Osteoblast (primary cell): ENCODE results near the gene HSPB7. TPM values are rescaled to one million over a fixed set of nuclear protein-coding genes. Genes with fewer than 3 reads are reported as not detected.
"Not testable (repeated sequence)": the region's sequence is repeated elsewhere in the genome, so short reads cannot be mapped to it uniquely, and the experiment has no call there.

ENCODE experiments used
- DNase-seq: peaks from one replicate; pipeline ENCODE4 v3.0.0; 2011; ENCODE audit warnings: low spot score, mixed read lengths; ENCODE audit not compliant: insufficient read length; ENCODE audit errors: missing footprints
- H2AFZ ChIP-seq: 2 replicates; pipeline ENCODE4 v1.6.0; 2011; ENCODE audit warnings: mild to moderate bottlenecking, low read length
- H3K27ac ChIP-seq: 2 replicates; pipeline ENCODE4 v1.5.1; 2011; ENCODE audit warnings: mild to moderate bottlenecking, low read depth, low read length, moderate library complexity
- H3K27me3 ChIP-seq: 2 replicates; pipeline ENCODE4 v1.6.0; 2012; ENCODE audit warnings: mild to moderate bottlenecking, control low read depth, inconsistent platforms, low read length, moderate library complexity; ENCODE audit not compliant: insufficient read depth
- H3K36me3 ChIP-seq: 2 replicates; pipeline ENCODE4 v1.5.1; 2011; ENCODE audit warnings: mild to moderate bottlenecking, low read length, control low read depth, moderate library complexity; ENCODE audit not compliant: insufficient read depth
- H3K4me1 ChIP-seq: 2 replicates; pipeline ENCODE4 v1.5.1; 2011; ENCODE audit warnings: mild to moderate bottlenecking, low read length, control low read depth, moderate library complexity; ENCODE audit not compliant: insufficient read depth
- H3K4me2 ChIP-seq: 2 replicates; pipeline ENCODE4 v1.6.0; 2011; ENCODE audit warnings: mild to moderate bottlenecking, low read length; ENCODE audit not compliant: insufficient read depth
- H3K4me3 ChIP-seq: fragments of 200-600 bp; sonication (generic); 3 replicates; pipeline ENCODE4 v1.5.1; 2012; ENCODE audit warnings: mild to moderate bottlenecking, low read length, inconsistent platforms; ENCODE audit not compliant: insufficient read depth
- H3K79me2 ChIP-seq: 2 replicates; pipeline ENCODE4 v1.6.0; 2012; ENCODE audit warnings: mild to moderate bottlenecking, low read length, control low read depth, inconsistent platforms; ENCODE audit not compliant: insufficient read depth
- H3K9me3 ChIP-seq: 2 replicates; pipeline ENCODE4 v1.5.1; 2011; ENCODE audit warnings: low read depth, low read length, control low read depth
- H4K20me1 ChIP-seq: 2 replicates; pipeline ENCODE4 v1.6.0; 2012; ENCODE audit warnings: mild to moderate bottlenecking, low read length, control low read depth; ENCODE audit not compliant: insufficient read depth
- CTCF ChIP-seq: IDR thresholded peaks from 2 replicates; pipeline ENCODE4 v1.5.1; 2011; ENCODE audit warnings: mild to moderate bottlenecking, low read depth, low read length, moderate library complexity; ENCODE audit errors: extremely low read depth
- total RNA-seq: library from RNA; depleted of rRNA; stranded (reverse); fragments of >200 nt; gene quantifications from 2 replicates; pipeline ENCODE4 v1.2.3, GENCODE V29; 2012

Gene HSPB7
- total RNA-seq, 1 donor: 6.9 TPM

- no peak for TF ChIP-seq CTCF
- H3K4me1 ChIP-seq: no peaks in the 10 kb centered on the region
- no peaks in the 10 kb centered on the region for H3K36me3 ChIP-seq
- H3K27ac ChIP-seq: no peak overlapping the region
- H4K20me1 ChIP-seq: no peaks in the 10 kb centered on the region
- H3K79me2 ChIP-seq: no peaks in the 10 kb centered on the region
- no peak overlapping the region for H3K4me3 ChIP-seq
- peak; percentile 25 for DNase-seq
- H3K9me3 ChIP-seq: no peaks in the 10 kb centered on the region
- H3K27me3 ChIP-seq: no peaks in the 10 kb centered on the region
- no peak overlapping the region for H3K4me2 ChIP-seq
- no peak overlapping the region for H2AFZ ChIP-seq
Observed at GRCh38 chr1:16029288-16029687, 11.4 kb upstream of the HSPB7 start.

- not testable (repeated sequence) for H3K27ac ChIP-seq, H3K4me1 ChIP-seq, H3K27me3 ChIP-seq, H3K36me3 ChIP-seq, H3K79me2 ChIP-seq, H3K9me3 ChIP-seq, H3K4me2 ChIP-seq, H4K20me1 ChIP-seq, H2AFZ ChIP-seq, DNase-seq, H3K4me3 ChIP-seq
Observed at GRCh38 chr1:16029003-16029268, 11.1 kb upstream of the HSPB7 start.

DNA sequence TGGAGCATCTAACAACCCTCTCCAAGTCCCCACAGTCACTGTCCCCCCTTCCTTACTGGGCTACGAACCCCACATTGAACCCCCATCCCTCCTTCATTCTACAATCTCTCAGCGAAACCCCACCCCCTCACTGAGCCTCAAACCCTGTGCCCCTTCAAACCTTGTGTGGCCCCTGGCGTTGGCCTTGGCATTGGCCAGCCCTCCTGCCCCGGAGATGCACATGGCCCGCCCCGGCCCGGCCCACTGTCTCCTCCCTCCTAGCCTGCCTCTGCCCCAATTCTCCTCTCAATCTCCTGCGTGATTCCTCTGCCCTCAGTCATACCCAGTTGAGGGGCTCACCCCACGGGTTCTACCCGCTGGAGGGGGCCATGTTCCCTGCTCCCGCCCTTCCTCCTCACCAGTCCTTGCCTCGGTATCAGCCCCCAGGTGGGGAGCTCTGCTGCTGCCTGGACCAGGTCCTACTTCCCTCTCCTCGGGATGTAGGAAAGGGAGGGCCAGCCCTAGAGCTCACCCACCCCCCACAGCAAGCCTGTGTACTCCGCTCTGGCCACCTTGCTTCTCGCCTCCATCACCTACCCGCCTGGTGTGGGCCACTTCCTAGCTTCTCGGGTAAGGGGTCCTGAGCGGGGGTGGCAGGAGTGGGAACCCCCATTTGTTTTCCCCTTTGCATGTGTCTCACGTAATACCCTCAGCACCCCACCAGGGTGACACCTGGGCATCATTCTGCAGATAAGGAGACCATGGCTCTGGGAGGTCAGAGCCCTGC lies 10.6 kb upstream of the HSPB7 start:
- H4K20me1 ChIP-seq: no peaks in the 10 kb centered on the region
- H3K9me3 ChIP-seq: no peaks in the 10 kb centered on the region
- no peak overlapping the region for H3K4me3 ChIP-seq
- H3K4me2 ChIP-seq: no peak overlapping the region
- no peak overlapping the region for H3K27ac ChIP-seq
- H3K79me2 ChIP-seq: no peaks in the 10 kb centered on the region
- no peak for TF ChIP-seq CTCF
- DNase-seq: peak; percentile 82
- H2AFZ ChIP-seq: no peak overlapping the region
- no peaks in the 10 kb centered on the region for H3K4me1 ChIP-seq
- no peaks in the 10 kb centered on the region for H3K36me3 ChIP-seq
- no peaks in the 10 kb centered on the region for H3K27me3 ChIP-seq

DNA sequence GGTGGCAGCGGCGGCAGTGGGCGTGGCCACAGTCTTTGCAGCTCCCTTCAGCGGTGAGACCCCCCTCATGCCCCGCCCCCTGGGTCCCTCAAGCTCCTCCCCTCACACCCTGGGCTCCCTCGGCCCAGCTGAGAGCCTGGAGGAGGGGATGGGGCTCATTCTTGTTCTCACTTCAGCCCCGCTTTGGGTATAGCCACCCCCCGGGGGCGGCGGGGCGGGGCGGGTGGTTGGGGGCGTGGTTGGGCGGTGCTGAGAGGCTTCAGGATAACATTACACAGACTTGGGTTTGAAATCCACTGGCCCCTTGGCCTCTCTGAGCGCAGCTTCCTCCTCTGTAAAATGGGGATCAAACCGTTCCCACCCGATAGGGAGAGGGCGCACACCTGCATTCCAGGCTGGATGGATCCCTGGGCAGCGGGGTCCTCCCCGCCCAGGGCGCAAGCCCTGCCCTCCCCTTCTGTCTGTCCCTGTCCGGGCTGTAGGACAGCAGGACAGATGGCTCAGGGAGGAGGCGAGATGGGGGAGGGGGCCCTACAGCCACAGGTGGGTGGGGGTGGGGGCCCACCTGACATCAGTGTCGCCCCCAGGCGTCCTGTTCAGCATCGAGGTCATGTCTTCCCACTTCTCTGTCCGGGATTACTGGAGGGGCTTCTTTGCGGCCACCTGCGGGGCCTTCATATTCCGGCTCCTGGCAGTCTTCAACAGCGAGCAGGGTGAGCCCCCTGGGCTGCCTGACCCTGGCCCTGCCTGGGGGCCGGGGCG lies 9.1 kb upstream of the HSPB7 start:
- no peaks in the 10 kb centered on the region for H3K27me3 ChIP-seq
- no peaks in the 10 kb centered on the region for H3K36me3 ChIP-seq
- peak overlapping the region; percentile 64 for H3K4me2 ChIP-seq
- no peaks in the 10 kb centered on the region for H3K9me3 ChIP-seq
- no peak overlapping the region for H2AFZ ChIP-seq
- no peaks in the 10 kb centered on the region for H3K4me1 ChIP-seq
- no peaks in the 10 kb centered on the region for H4K20me1 ChIP-seq
- H3K27ac ChIP-seq: no peak overlapping the region
- no peak for TF ChIP-seq CTCF
- no peaks in the 10 kb centered on the region for H3K79me2 ChIP-seq
- peak; percentile 90 for DNase-seq
- no peak overlapping the region for H3K4me3 ChIP-seq

DNA sequence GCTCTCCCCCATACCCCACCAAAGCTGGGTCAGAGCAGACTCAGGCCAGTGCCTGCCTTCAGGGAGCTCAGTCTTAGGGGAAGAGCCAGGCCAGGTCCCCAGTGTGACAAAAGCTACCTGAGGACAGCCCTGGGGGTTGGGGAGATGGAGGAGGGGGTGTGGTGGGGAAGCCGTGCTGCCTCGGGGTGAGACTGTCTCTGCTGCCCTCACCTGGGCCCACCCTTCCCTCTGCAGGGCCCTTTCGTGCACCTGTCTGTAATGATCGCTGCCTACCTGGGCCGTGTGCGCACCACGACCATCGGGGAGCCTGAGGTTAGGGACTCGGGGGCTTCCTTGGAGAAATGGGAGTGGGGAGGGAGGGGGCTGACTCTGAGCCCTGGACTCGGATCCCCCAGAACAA lies 8.5 kb upstream of the HSPB7 start:
- H3K4me2 ChIP-seq, H2AFZ ChIP-seq, H3K4me1 ChIP-seq, H3K27ac ChIP-seq, H3K79me2 ChIP-seq, H4K20me1 ChIP-seq, H3K4me3 ChIP-seq, H3K36me3 ChIP-seq, H3K27me3 ChIP-seq, H3K9me3 ChIP-seq: not testable (repeated sequence)
- peak; percentile 32 for DNase-seq
